Activated gamma-delta T cell (primary cell): ENCODE results near the gene YES1.
"Not testable (repeated sequence)": the region's sequence is repeated elsewhere in the genome, so short reads cannot be mapped to it uniquely, and the experiment has no call there.

Experiments used
- DNase-seq: peaks from one replicate; lab custom pipeline; 2025; lab: John Stamatoyannopoulos, UW

Gene YES1

DNA sequence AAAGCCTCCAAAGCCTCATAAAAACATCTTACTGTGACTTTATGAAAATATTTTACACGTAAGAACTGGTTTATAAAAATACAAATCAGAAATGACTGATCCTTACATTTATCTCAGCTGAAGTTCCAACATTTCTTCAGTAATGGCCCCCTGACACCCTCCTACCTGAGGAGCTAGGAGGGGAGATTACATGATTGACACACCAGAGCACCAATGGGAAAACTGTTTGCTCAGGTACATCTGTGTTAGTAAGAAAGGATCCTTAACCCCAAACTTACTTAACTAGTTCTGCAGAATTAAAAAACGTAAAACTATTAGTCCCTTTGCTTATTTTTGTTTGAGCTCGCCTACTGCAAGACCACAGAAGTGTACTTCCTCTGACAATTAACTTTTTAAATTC lies 126.6 kb downstream of the YES1 start:
- DNase-seq = no peak

DNA sequence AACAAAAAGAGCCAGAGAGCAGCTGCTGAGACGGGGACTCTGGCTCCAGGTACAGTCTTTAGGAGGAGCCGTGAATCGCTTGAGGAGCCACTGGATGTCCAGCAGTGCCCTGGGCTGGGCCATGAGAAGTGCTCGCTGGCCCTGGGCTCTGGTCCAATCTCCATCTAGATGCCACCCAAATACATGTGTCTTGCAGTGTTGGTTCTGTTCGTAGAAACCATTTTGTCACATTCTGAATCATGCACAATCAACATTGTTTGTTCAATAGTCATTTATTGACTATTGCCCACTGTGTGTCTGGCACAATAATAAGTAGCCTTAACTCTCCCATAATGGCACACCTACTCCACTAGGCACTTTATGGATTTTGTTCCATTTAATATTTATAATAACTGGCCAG lies 128.5 kb downstream of the YES1 start:
- no peak for DNase-seq

- no peak for DNase-seq
Observed at GRCh38 chr18:682833-683232, 129.2 kb downstream of the YES1 start.

- DNase-seq = not testable (repeated sequence)
Observed at GRCh38 chr18:682416-682815, 129.6 kb downstream of the YES1 start.

GRCh38 chr18:681985-682384 lies 130.1 kb downstream of the YES1 start:
- DNase-seq = no peak

DNA sequence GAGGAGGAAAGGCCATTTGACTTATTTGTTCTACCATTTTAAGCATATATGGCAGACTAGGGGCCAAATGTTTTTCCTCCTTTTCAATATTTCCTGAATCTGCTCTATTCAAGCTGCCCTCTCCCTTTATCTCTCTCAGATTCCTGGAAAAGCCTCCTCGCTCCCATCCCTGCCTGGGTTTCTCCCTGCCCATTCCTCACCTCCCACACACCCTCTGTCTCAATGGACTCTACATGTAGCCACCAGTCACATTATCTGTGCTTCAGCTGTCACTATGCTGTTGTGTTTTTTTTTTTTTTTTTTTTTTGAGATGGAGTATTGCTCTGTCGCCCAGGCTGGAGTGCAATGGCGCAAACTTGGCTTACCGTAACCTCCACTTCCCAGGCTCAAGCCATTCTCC lies 131.7 kb downstream of the YES1 start:
- no peak for DNase-seq

GRCh38 chr18:679516-679915 lies 132.5 kb downstream of the YES1 start:
- DNase-seq = no peak

GRCh38 chr18:678482-679182 lies 133.4 kb downstream of the YES1 start:
- no peak for DNase-seq

DNA sequence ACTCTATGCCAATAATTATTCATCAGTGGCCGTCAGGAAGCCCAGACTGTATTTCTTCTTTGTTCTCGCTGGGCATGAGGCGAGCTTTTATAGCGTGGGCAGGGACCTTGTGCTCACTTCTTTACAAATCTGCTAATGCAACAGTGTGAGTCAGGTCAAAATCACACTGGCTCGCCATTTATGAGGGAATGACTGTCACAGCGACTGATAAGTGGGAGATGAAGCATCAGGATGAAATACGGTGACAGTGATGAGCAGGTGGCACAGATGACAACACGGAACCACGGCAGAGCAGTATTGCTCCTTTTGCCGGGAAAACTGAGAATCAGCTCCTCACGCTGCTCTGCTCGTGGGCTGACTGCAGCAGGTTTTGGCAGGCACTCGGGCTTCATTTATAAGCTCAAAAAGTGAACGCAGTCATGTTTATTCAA lies 134.1 kb downstream of the YES1 start:
- DNase-seq = no peak

GRCh38 chr18:677145-677544 lies 134.9 kb downstream of the YES1 start:
- no peak for DNase-seq

DNA sequence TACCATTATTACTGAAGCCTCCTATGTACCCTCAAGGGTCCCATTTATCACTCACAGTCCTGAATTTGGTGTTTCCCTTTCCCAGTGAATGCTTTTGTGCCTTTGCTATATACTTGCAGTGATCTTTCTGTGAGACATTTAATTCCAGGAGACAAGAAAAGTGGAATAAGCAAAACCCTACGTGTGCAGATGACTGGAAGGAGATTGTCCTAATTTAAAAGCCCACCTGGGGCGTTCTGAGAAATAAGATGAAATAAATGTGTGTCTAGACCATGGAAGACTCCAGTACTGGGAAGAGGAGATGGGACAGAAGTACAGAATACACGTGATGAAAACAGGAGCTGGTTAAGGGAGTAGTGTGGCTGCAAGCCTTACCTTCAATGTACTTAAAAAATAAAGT lies 135.3 kb downstream of the YES1 start:
- no peak for DNase-seq

DNA sequence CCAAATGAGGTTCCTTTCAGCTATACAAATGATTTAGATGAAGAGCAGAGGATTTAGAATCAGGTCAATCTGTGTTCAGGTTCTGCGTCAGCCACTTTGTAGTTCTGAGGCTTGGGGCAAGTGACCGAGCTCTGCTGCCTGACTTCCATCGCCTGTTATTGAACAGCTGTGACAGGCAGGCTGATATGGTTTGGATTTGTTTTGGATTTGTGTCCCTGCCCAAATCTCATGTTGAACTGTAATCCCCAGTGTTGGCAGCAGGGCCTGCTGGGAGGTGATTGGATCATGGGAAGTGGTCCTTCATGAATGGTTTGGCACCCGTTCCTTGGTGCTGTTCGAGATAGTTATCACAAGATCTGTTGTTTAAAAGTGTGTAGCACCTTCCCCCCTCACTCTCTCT lies 136.0 kb downstream of the YES1 start:
- no peak for DNase-seq

- no peak for DNase-seq
Observed at GRCh38 chr18:675307-675706, 136.7 kb downstream of the YES1 start.

DNA sequence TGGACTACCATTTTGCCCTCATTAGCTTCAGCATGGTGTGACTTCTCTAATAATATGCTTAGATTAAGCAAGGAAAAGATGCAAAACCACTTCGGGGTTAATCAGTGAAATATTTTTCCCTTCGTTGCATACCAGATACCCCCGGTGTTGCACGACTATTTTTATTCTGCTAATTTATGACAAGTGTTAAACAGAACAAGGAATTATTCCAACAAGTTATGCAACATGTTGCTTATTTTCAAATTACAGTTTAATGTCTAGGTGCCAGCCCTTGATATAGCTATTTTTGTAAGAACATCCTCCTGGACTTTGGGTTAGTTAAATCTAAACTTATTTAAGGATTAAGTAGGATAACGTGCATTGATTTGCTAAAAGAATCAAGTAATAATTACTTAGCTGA lies 138.3 kb downstream of the YES1 start:
- DNase-seq = no peak

DNA sequence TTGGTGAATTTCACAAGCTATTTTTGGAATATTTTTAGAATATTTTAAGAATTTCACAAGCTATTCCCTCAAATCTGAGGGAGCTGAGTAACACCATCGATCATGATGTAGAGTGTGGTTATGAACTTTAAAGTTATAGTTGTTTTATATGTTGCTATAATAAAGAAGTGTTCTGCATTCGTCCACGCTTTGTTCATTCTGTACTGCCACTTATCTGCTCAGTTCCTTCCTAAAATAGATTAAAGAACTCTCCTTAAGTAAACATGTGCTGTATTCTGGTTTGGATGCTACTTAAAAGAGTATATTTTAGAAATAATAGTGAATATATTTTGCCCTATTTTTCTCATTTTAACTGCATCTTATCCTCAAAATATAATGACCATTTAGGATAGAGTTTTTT lies 138.7 kb downstream of the YES1 start:
- DNase-seq = no peak
